SU-DHL-6 (cell line): ENCODE results near the gene DISP3.

Experiments
- CTCF ChIP-seq: fragments of 200-600 bp; sonication (generic); IDR thresholded peaks from one replicate; pipeline ENCODE4 v1.5.1; 2017; ENCODE audit warnings: antibody characterized with exemption, mild to moderate bottlenecking, low read length, moderate library complexity; ENCODE audit not compliant: insufficient read depth, poor library complexity, severe bottlenecking
- EZH2phosphoT487 ChIP-seq: fragments of 200-600 bp; sonication (generic), shearing (Covaris generic); conservative IDR thresholded peaks from 2 replicates; pipeline ENCODE4 v1.6.1; 2018; ENCODE audit warnings: mild to moderate bottlenecking, antibody characterized with exemption, low read length, moderate library complexity, mixed read lengths

- TF ChIP-seq CTCF: no peak
- TF ChIP-seq EZH2phosphoT487: no peak
Observed at GRCh38 chr1:11441211-11441952, 37.6 kb upstream of the DISP3 start.
